OCI-LY1 (cell line): ENCODE data around the gene SDCCAG8.

Source experiments
- H2AFZ ChIP-seq: fragments of 200-600 bp; sonication (generic), shearing (Covaris generic); 2 replicates; pipeline ENCODE4 v1.6.0; 2014; ENCODE audit warnings: antibody characterized with exemption, mild to moderate bottlenecking, low read length
- H3F3A ChIP-seq: fragments of 200-600 bp; sonication (generic), shearing (Covaris generic); 2 replicates; pipeline ENCODE4 v1.6.0; 2014; ENCODE audit warnings: mild to moderate bottlenecking, antibody characterized with exemption, low read length, moderate library complexity; ENCODE audit not compliant: insufficient read depth
- H3K27ac ChIP-seq: fragments of 200-600 bp; sonication (generic); 2 replicates; pipeline ENCODE4 v1.5.1; 2014; ENCODE audit warnings: low read length, mixed run types, mild to moderate bottlenecking, low read depth; ENCODE audit not compliant: poor library complexity, severe bottlenecking
- H3K27me3 ChIP-seq: fragments of 200-600 bp; sonication (generic); 2 replicates; pipeline ENCODE4 v1.6.0; 2014; ENCODE audit warnings: antibody characterized with exemption, mild to moderate bottlenecking, low read length, moderate library complexity; ENCODE audit not compliant: insufficient read depth
- H3K36me3 ChIP-seq: fragments of 200-600 bp; sonication (generic); 2 replicates; pipeline ENCODE4 v1.6.1; 2014; ENCODE audit warnings: mild to moderate bottlenecking, antibody characterized with exemption, low read length, moderate library complexity, mixed read lengths; ENCODE audit not compliant: insufficient read depth
- H3K4me1 ChIP-seq: fragments of 200-600 bp; sonication (generic); 2 replicates; pipeline ENCODE4 v1.5.1; 2014; ENCODE audit warnings: mild to moderate bottlenecking, low read length, moderate library complexity; ENCODE audit not compliant: insufficient read depth, severe bottlenecking
- H3K4me2 ChIP-seq: fragments of 200-600 bp; sonication (generic), shearing (Covaris generic); 2 replicates; pipeline ENCODE4 v1.6.1; 2014; ENCODE audit warnings: low read length
- H3K4me3 ChIP-seq: fragments of 200-600 bp; sonication (generic); 2 replicates; pipeline ENCODE4 v1.5.1; 2014; ENCODE audit warnings: low read length, low read depth, mild to moderate bottlenecking, mixed read lengths; ENCODE audit not compliant: poor library complexity, severe bottlenecking
- H3K79me2 ChIP-seq: fragments of 200-600 bp; shearing (Covaris generic); 2 replicates; pipeline ENCODE4 v1.6.1; 2016; ENCODE audit warnings: mixed run types, low read length, mixed read lengths; ENCODE audit not compliant: insufficient read depth
- H3K9ac ChIP-seq: fragments of 200-600 bp; sonication (generic), shearing (Covaris generic); 2 replicates; pipeline ENCODE4 v1.6.1; 2014; ENCODE audit warnings: mild to moderate bottlenecking, low read length, mixed read lengths
- H3K9me2 ChIP-seq: fragments of 200-600 bp; sonication (generic), shearing (Covaris generic); 2 replicates; pipeline ENCODE4 v1.6.1; 2014; ENCODE audit warnings: low read depth, mild to moderate bottlenecking, low read length, mixed read lengths
- H3K9me3 ChIP-seq: fragments of 200-600 bp; shearing (Covaris generic); 2 replicates; pipeline ENCODE4 v1.6.1; 2014; ENCODE audit warnings: low read length, mixed read lengths
- H4K20me1 ChIP-seq: fragments of 200-600 bp; sonication (generic), shearing (Covaris generic); 2 replicates; pipeline ENCODE4 v1.6.0; 2016; ENCODE audit warnings: mild to moderate bottlenecking, low read length; ENCODE audit not compliant: insufficient read depth
- EZH2 ChIP-seq: fragments of 200-600 bp; sonication (generic), shearing (Covaris generic); IDR thresholded peaks from 2 replicates; pipeline ENCODE4 v1.8.0; 2017; ENCODE audit warnings: borderline replicate concordance, mixed run types, mild to moderate bottlenecking, antibody characterized with exemption, low read length, moderate library complexity, mixed read lengths
- TF ChIP-seq, protein P1 (sequence below): fragments of 200-600 bp; sonication (generic), shearing (Covaris generic); IDR thresholded peaks from 2 replicates; pipeline ENCODE4 v1.5.1; 2017; ENCODE audit warnings: mild to moderate bottlenecking, antibody characterized with exemption, low read length, moderate library complexity, mixed read lengths

SDCCAG8 gene

DNA sequence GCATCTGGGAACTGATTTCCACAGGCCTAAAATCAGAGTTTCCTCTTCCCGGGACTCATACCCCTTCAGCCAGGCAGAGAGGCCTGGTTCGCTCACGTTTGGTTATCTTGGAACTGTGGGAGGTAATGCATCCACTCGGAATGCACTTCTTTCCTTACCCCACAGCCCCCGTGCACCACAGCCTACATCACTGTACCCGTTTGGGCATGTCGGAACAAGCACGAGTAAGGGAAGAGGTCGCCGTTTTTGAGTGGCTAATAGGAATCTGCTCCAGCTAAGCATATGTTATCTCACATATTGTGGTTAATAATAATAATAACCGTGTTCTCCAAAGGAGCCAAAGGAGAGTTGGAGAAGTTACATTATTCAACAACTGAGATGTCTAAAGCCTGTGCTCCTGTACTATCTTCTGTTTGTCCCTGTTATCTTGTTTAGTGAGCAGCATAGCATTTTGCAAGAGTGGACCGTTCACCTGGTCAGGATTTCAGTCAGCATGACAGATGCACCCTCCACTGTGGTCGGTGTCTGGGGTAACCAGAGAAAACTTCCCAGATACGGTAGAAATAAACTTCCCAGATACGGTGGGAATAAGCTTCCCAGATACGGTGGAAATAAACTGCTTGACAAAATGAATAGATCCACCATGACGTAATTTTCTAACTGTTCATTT, 198.6 kb downstream of the SDCCAG8 start:
- H3K9ac ChIP-seq: no peak overlapping the region
- no peak overlapping the region for H3K4me3 ChIP-seq
- no peaks in the 10 kb centered on the region for H3K36me3 ChIP-seq
- H3K27me3 ChIP-seq: no peaks in the 10 kb centered on the region
- no peak overlapping the region for H3K4me2 ChIP-seq
- H3F3A ChIP-seq: no peaks in the 10 kb centered on the region
- peaks cover 6% of the 10 kb centered on the region for H3K4me1 ChIP-seq
- TF ChIP-seq, protein P1, sequence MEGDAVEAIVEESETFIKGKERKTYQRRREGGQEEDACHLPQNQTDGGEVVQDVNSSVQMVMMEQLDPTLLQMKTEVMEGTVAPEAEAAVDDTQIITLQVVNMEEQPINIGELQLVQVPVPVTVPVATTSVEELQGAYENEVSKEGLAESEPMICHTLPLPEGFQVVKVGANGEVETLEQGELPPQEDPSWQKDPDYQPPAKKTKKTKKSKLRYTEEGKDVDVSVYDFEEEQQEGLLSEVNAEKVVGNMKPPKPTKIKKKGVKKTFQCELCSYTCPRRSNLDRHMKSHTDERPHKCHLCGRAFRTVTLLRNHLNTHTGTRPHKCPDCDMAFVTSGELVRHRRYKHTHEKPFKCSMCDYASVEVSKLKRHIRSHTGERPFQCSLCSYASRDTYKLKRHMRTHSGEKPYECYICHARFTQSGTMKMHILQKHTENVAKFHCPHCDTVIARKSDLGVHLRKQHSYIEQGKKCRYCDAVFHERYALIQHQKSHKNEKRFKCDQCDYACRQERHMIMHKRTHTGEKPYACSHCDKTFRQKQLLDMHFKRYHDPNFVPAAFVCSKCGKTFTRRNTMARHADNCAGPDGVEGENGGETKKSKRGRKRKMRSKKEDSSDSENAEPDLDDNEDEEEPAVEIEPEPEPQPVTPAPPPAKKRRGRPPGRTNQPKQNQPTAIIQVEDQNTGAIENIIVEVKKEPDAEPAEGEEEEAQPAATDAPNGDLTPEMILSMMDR: no peak
- no peak for TF ChIP-seq EZH2
- H2AFZ ChIP-seq: no peak overlapping the region
- no peaks in the 10 kb centered on the region for H3K79me2 ChIP-seq
- H4K20me1 ChIP-seq: no peaks in the 10 kb centered on the region
- no peaks in the 10 kb centered on the region for H3K9me3 ChIP-seq
- no peak overlapping the region for H3K27ac ChIP-seq
- H3K9me2 ChIP-seq: no peaks in the 10 kb centered on the region

DNA sequence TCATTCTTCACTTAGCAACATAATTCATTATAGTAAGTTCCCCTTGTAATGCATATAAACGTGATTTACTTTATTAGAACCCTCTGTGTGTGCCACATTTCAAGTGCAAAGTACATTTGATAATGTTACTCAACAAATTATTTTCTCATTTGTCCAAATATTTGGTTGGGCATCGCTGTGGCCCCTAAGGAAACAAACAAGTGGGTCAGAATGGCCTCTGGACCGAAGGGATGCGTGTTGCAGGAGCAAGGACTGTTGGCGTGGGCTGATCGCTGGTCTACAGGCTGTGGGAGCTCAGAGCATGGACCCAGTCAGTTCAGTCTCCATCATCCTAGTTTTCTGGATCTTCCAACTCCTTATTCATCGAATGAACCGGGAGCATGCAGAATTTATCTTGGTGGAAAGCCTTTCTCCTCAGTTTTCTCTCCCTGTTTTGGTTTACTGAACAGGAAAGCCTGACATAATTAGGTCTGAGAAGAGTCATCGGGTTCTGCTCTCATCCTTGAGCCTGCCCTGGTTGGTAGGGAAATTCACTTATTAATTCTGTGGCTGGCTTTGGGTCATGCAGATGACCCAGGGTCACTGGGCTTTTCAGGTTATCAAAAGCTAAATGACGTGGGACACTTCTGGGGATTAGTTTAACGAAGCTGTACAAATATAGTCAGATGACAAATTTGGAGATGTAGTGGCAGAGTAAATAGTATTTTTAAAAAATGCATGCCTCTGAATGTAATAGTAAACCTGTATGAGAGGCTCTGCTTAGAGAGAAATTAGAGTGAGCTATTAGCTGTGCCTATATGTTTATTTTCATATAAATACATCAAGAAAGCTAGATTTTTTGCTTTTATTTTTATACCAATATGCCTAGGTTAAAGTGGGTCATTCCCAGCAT, 200.2 kb downstream of the SDCCAG8 start:
- H3F3A ChIP-seq: no peaks in the 10 kb centered on the region
- H3K9me2 ChIP-seq: no peaks in the 10 kb centered on the region
- no peaks in the 10 kb centered on the region for H3K36me3 ChIP-seq
- H3K79me2 ChIP-seq: no peaks in the 10 kb centered on the region
- no peaks in the 10 kb centered on the region for H4K20me1 ChIP-seq
- no peaks in the 10 kb centered on the region for H3K9me3 ChIP-seq
- no peak overlapping the region for H3K9ac ChIP-seq
- H3K4me2 ChIP-seq: no peak overlapping the region
- H2AFZ ChIP-seq: no peak overlapping the region
- no peak overlapping the region for H3K4me3 ChIP-seq
- no peak overlapping the region for H3K27ac ChIP-seq
- TF ChIP-seq EZH2: no peak
- TF ChIP-seq, protein P1: no peak
- no peaks in the 10 kb centered on the region for H3K27me3 ChIP-seq
- peaks cover 6% of the 10 kb centered on the region for H3K4me1 ChIP-seq

DNA sequence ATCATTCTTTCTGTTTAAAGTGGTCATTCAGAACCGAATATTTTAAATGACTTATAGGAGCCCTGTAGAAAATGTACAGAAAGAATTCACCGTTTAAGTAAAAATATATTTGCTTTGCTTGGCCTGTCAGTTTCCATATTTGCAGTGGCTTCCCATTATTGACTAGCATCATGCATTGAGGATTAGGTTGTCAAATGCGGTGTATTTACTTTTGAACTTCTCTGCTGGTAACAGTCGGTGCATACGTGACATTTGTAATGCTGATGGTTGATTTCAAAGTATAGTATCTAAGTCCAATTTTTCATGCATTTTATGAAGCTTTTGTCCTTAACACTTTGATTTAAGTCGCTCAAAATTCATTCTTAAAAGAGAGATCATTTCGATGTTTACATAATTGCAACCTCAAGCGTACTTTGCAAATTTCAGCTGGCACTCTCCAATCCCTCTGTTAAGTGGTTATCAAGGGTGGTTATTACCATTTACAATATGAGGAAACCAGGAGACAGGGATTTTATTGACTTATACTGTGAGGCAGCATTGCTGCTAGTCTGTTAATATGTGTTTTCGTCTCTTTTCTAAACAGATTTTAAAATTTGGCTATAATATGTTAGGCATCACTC, 201.6 kb downstream of the SDCCAG8 start:
- Histone ChIP-seq H3K27me3 (no peaks in the 10 kb centered on the region), H3K9me3 (no peaks in the 10 kb centered on the region), H3K9me2 (no peaks in the 10 kb centered on the region), H2AFZ (no peak overlapping the region), H3K4me2 (no peak overlapping the region), H3K79me2 (no peaks in the 10 kb centered on the region), H3K9ac (no peak overlapping the region), H3K4me1 (no peaks in the 10 kb centered on the region), H3K36me3 (no peaks in the 10 kb centered on the region), H3K27ac (no peak overlapping the region), H3K4me3 (no peak overlapping the region), H3F3A (no peaks in the 10 kb centered on the region), H4K20me1 (no peaks in the 10 kb centered on the region)
- TF ChIP-seq, protein P1: no peak
- no peak for TF ChIP-seq EZH2
